Inflammatory macrophage (primary cell): ENCODE measurements around the gene CCNL1.
"Not testable (repeated sequence)": the region's sequence is repeated elsewhere in the genome, so short reads cannot be mapped to it uniquely, and the experiment has no call there.

Experiments
- DNase-seq, 2 donors: peaks; one replicate each; pipeline ENCODE4 v3.0.0-alpha.2; 2020 to 2022
- total RNA-seq, 18 experiments: gene quantifications; one replicate each; lab custom pipeline; 2026; ENCODE audit warnings: mixed read lengths in 6 of 18, inconsistent platforms in 2 of 18; lab: John Stamatoyannopoulos, UW

Gene CCNL1
- 84.6 to 393 (median 215) reads per million in 18 experiments for total RNA-seq

DNA sequence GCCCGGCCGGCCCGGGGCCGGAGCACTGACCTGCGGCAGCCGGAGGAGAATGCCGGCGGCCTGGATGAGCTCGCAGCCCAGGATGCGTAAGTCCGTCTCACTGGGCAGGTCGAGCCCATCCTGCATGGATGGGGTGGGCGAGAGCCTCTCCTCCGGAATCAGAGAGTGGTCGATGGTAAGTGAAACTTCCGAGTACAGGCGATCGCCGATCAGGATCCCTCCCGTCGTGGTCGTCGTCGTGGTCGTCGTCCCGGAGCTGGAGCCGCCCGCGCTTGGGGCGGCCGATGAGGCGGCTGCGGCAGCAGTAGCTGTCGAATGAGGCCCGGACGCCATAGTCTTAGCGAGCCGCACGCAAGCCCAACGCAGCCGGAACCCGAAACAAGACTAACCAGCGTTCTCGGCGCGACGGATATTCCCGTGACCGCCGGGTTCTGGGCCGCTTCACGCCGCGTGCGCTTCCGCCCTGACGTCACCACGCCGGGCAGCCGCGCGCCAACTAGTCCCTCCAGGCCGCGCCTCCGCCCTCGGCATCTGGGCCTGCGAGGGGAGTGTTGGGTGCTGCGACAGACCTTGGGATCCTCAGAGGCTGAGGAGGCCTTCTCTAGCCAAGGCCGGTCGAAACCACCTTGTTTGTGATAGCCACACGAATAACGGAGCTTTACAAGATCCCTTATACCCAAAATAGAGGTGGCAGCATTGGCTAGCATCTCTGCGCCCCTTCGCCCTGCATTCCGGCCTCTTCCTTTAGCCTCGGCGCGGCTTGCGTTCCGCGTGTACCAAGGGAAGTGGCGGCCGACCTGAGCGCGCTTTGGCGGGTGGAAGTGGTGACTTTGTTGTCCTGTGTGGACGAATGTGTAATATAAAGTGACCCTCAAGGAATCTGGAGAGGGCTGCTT is at the start of gene CCNL1:
Gene CCNL1 (minus strand): TSS at position 386 of the 896 bp plus-strand sequence. CDS start 53 bp downstream, at position 333.
- peak; percentile 98 for DNase-seq

DNA sequence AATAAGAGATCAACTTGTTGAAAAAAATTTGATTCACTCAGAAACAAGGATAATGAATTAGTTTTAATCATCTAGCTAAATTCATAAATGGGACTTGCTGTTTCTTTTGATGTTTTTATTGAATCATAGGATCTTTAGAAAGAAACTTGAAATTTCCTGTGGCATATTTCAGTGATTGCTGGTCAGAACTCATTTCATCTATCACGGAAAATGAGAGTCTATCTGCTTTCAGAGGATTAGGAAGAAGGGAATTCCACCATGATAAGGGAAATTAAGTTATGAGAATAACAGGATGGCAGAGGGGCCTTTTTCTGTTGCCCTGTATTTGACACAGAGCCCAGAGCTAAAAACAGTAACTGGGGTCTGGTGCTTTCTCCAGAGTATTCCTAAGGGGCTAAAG is 44.9 kb upstream of the CCNL1 start:
- no peak for DNase-seq

- DNase-seq = peak; percentile 23 to 57
Measured at GRCh38 chr3:157204431-157204830, 44.5 kb upstream of the CCNL1 start.

DNA sequence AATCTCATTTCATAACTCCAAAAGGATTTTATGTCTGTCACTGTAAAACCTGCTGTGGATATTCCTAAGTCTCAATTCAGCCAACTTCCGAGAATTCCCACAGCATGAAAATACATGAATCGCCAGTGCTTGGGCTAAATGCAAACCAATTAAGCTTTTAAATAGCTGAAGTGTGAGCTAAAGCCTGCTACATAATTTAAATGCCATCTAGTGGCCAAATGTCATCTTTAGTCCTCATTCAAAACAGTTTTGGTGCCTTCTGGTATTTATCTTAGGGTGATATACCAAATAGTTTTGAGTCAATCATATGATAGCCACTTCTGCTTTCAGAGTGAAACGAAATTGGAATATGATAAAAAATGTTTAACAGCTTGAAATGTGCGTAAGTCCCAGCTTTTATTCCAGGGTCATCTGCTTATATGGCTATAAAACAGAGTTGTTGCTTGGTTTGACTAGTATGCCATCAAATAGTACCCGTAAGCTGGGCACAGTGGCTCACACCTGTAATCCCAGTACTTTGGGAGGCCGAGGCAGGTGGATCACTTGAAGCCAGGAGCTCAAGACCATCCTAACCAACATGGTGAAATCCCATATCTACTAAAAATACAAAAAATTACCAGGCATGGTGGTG is 41.8 kb upstream of the CCNL1 start:
- DNase-seq = peak; percentile 59 to 66

DNA sequence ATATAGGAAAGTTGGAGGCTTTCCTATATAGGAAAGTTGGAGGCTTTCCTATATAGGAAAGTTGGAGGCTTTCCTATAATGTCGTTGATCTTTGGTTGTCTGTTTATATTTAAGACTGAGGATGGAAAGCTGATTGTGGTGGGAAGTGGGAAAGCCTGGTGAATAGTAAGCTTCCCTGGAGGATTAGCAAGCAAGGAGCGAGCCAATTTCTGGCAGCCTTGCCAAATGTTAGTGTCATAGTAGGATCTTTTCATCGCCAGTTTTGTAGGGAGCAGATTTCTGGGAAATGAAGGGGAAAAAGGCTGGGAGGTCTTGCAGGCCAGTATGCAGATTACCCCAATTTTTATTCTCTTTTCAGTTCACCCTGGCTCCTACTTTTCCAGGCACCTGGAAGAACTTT is 39.9 kb upstream of the CCNL1 start:
- no peak for DNase-seq

DNA sequence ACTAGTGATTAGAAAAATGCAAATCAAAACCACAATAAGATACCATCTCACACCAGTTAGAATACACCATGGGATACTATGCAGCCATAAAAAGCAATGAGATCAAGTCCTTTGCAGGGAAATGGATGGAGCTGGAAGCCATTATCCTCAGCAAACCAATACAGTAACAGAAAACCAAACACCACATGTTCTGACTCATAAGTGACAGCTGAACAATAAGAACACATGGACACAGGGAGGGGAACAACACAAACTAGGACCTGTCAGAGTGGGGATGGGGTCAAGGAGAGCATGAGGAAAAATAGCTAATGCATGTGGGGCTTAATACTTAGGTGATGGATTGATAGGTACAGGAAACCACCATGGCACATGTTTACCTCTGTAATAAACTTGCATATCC is 36.0 kb upstream of the CCNL1 start:
- no peak for DNase-seq

- not testable (repeated sequence) for DNase-seq
Measured at GRCh38 chr3:157191149-157191548, 31.2 kb upstream of the CCNL1 start.

DNA sequence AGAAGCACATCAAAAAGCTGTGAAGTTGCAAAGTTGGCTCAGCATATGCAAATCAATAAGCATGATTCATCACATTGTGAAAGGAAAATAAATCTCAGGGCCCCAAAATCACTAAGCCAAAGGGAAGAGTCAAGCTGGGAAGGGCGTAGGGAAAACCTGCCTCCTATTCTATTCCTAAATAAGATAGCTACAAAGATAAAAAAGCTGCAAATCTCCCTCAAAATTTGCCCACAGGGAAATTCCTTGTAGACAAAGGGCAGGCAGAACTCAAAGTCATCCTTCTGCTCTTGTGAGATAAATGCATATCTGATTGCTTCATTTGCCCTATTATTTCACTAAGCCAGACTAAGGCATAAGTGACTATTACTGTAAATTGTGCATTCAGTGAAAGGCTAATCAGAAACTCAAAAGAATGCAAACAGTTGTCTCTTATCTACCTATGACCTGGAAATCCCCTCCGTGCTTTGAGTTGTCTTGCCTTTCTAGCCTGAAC is 30.5 kb upstream of the CCNL1 start:
- DNase-seq = no peak

DNA sequence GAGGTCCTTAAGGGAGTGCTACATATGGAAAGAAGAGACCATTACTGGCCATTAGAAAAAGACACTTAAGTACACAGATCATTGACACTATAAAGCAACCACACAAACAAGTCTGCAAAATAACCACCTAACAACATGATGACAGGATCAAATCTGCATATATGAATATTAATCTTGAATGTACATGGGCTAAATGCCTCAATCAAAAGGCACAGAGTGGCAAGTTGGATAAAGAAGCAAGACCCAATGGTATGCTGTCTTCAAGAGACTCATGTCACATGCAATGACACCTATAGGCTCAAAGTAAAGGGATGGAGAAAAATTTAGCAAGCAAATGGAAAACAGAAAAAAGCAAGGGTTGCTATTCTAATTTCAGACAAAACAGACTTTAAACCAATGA is 28.4 kb upstream of the CCNL1 start:
- DNase-seq = no peak

- peak in 1 of 2 donors; percentile 14 for DNase-seq
Measured at GRCh38 chr3:157182879-157183278, 22.9 kb upstream of the CCNL1 start.

DNA sequence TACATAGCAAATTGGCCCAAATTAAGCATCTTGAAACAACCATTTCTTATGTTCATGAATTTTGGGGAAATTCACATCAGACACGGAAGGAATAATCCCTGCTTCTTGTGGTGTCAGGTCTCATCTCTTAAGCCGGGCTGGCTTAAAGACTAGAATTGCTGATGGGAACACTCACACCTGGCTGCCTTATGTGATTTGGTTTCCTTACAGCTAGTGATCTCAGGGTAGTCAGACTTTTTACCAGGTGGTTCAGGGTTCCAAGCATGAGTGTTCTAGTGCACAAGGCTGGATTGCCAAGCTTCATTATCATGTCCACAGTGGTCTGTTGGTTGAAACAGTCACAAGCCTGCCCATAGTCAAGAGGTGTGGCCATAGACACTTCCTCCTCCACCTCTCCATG is 20.3 kb upstream of the CCNL1 start:
- DNase-seq = no peak

DNA sequence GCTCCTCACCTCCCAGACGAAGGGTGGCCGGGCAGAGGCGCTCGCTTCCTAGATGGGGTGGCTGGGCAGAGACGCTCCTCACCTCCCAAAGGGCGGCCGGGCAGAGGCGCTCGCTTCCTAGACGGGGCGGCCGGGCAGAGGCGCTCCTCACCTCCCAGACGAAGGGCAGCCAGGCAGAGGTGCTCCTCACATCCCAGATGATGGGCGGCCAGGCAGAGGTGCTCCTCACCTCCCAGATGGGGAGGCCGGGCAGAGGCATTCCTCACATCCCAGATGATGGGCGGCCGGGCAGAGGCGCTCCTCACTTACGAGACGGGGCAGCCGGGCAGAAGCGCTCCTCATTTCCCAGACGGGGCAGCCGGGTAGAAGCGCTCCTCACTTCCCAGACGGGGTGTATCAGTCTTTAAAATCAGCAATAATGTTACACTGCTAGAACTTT is 19.4 kb upstream of the CCNL1 start:
- DNase-seq = no peak

- DNase-seq = not testable (repeated sequence)
Measured at GRCh38 chr3:157178503-157179364, 18.8 kb upstream of the CCNL1 start.

- DNase-seq = not testable (repeated sequence)
Measured at GRCh38 chr3:157177801-157178453, 18.0 kb upstream of the CCNL1 start.

DNA sequence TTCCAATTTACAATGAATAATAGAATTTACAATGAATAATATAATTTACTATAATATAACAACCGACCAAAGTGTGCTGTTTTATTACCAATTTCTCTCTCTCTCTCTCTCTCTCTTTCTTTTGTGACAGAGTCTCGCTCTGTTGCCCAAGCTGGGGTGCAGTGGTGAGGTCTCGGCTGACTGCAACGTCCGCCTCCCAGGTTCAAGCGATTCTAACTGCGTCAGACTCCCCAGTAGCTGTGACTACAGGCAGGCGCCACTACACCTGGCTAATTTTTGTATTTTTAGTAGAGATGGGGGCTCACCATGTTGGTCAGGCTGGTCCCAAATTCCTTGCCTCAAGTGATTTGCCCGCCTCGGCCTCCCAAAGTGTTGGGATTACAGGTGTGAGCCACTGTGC is 17.0 kb upstream of the CCNL1 start:
- DNase-seq = no peak

GRCh38 chr3:157175691-157176507 is 16.0 kb upstream of the CCNL1 start:
- peak; percentile 45 to 60 for DNase-seq

- peak; percentile 100 for DNase-seq
Measured at GRCh38 chr3:157174649-157175498, 14.9 kb upstream of the CCNL1 start.

GRCh38 chr3:157174290-157174648 is 14.3 kb upstream of the CCNL1 start:
- DNase-seq = no peak

DNA sequence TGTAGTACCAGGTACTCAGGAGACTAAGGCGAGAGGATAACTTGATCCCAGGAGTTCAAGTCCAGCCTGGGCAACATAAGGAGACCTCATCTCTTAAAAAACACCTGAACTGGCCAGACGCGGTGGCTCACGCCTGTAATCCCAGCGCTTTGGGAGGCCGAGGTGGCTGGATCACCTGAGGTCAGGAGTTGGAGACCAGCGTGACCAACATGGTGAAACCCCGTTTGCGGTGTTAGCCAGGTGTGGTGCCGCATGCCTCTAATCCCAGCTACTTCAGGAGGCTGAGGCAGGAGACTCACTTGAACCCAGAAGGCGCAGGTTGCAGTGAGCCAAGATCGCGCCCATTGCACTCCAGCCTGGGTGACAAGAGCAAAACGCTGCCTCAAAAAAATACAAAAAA is 13.4 kb upstream of the CCNL1 start:
- not testable (repeated sequence) for DNase-seq

DNA sequence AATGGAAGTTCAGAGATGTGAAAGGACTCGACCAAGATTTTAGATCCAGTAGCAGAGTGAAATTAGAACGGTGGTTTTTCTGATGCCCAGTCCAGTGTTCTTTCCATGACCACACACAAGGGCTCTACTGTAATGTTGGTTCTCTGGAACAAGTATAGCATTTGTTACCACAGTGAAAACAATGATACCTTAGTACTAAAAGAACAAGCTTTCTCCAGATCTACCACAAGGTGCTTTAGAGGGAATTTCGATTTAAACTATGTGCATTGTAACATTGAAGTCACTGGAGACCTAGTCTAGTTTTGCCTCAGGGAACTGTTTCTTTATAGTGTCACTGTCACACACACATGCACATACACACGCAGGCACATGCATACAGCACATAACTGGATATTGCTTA is 12.8 kb upstream of the CCNL1 start:
- DNase-seq = no peak
